HepG2 (cell line): ENCODE measurements around the gene MCU. TPM values are rescaled to one million over a fixed set of nuclear protein-coding genes. Genes with fewer than 3 reads are reported as not detected.
"Not testable (repeated sequence)": the region's sequence is repeated elsewhere in the genome, so short reads cannot be mapped to it uniquely, and the experiment has no call there.

Experiments
- ATAC-seq: fragments of 200-7000 bp; cut with Tn5 transposase; 3 replicates; pipeline ENCODE4 v1.9.1; 2020; ENCODE audit warnings: mild to moderate bottlenecking, moderate library complexity
- BruUV-seq: library from RNA; stranded (reverse); fragments of 400-500 nt; replicated peaks from 2 replicates; lab custom pipeline; 2021; lab: Mats Ljungman, UMichigan
- CTCF ChIA-PET: fragments of 300-600 bp; formaldehyde crosslinking; extraction: SDS; loops from one replicate; lab custom pipeline; 2021; ENCODE audit warnings: low total read pairs, inconsistent platforms, low intra/inter-chr PET ratio; lab: Yijun Ruan, JAX
- POLR2A ChIA-PET: fragments of 350-600 bp; sonication (Branson Sonifier 250); formaldehyde crosslinking; loops from one replicate; lab custom pipeline; 2020; ENCODE audit warnings: antibody characterized with exemption, inconsistent platforms; lab: Yijun Ruan, JAX
- DNase-seq: peaks from one replicate; pipeline ENCODE4 v3.0.0-alpha.2; 2015; ENCODE audit warnings: low spot score
- FAIRE-seq: peaks from 3 replicates; lab custom pipeline; 2011; peaks lifted over from hg19 to GRCh38; lab: Jason Lieb, UNC
- H2AFZ ChIP-seq: one replicate; pipeline ENCODE4 v1.6.1; 2011; ENCODE audit warnings: low read length, inconsistent platforms
- H3K27ac ChIP-seq: fragments of 300-600 bp; 3 replicates; pipeline ENCODE4 v1.8.0; 2011; ENCODE audit warnings: mixed run types, mild to moderate bottlenecking, mixed read lengths, low read length, inconsistent platforms; ENCODE audit not compliant: insufficient read depth; ENCODE audit errors: extremely low read length
- H3K27me3 ChIP-seq, 2 experiments: fragments of 200-600 bp in 1 of 2; 2 replicates in 1 of 2; 3 replicates in 1 of 2; pipeline versions ENCODE4 v1.6.0 to v1.8.0; 2011; ENCODE audit warnings: low read length in 2 of 2, mild to moderate bottlenecking in 2 of 2, moderate library complexity in 2 of 2, inconsistent platforms in 1 of 2; ENCODE audit not compliant: insufficient read depth in 2 of 2, control insufficient read depth in 1 of 2
- H3K36me3 ChIP-seq, 2 experiments: fragments of 200-600 bp in 1 of 2; replicated peaks in 1 of 2; 2 replicates in 1 of 2; 3 replicates in 1 of 2; pipeline versions ENCODE4 v1.5.1 to v1.8.0; 2011; ENCODE audit warnings: low read length in 2 of 2, inconsistent platforms in 1 of 2; ENCODE audit not compliant: insufficient read depth in 2 of 2, control insufficient read depth in 1 of 2
- H3K4me1 ChIP-seq: 2 replicates; pipeline ENCODE4 v1.5.1; 2012; ENCODE audit warnings: low read length, inconsistent platforms; ENCODE audit not compliant: insufficient read depth
- H3K4me2 ChIP-seq: 2 replicates; pipeline ENCODE4 v1.6.0; 2011; ENCODE audit warnings: low read depth, low read length, inconsistent platforms
- H3K4me3 ChIP-seq, 3 experiments: fragments of 200-600 bp in 1 of 3; sonication (generic), shearing (Covaris generic) in 1 of 3; replicated peaks in 1 of 3; 2 replicates each; pipeline ENCODE4 v1.5.1; 2011 to 2016; ENCODE audit warnings: low read length in 3 of 3, inconsistent platforms in 2 of 3, low read depth in 2 of 3, mild to moderate bottlenecking in 2 of 3, control low read depth in 1 of 3, mixed read lengths in 1 of 3; ENCODE audit not compliant: insufficient read depth in 1 of 3
- H3K79me2 ChIP-seq: one replicate; pipeline ENCODE4 v1.6.1; 2011; ENCODE audit warnings: low read length, inconsistent platforms; ENCODE audit not compliant: insufficient read depth
- H3K9ac ChIP-seq: 2 replicates; pipeline ENCODE4 v1.6.0; 2011; ENCODE audit warnings: mild to moderate bottlenecking, low read depth, low read length, inconsistent platforms; ENCODE audit not compliant: insufficient read depth
- H3K9me3 ChIP-seq: 2 replicates; pipeline ENCODE4 v1.5.1; 2012; ENCODE audit warnings: mild to moderate bottlenecking, low read length
- H4K20me1 ChIP-seq: 2 replicates; pipeline ENCODE4 v1.6.0; 2011; ENCODE audit warnings: inconsistent platforms, mild to moderate bottlenecking, low read length, moderate library complexity; ENCODE audit not compliant: insufficient read depth
- AKAP8 ChIP-seq: sonication (generic); formaldehyde crosslinking; IDR thresholded peaks from 2 replicates; pipeline ENCODE4 v1.5.1; 2020; ENCODE audit warnings: mild to moderate bottlenecking, missing genetic modification reagents
- ETV5 ChIP-seq: IDR thresholded peaks from 2 replicates; pipeline ENCODE4 v1.6.1; 2018; ENCODE audit warnings: missing biosample characterization, missing genetic modification reagents, inconsistent platforms, borderline replicate concordance
- KLF16 ChIP-seq, 2 experiments: sonication (generic) in 1 of 2; formaldehyde crosslinking in 1 of 2; IDR thresholded peaks; 2 replicates each; pipeline versions ENCODE4 v1.6.1 to v1.8.0; 2016 to 2023; ENCODE audit warnings: missing genetic modification reagents in 2 of 2, missing compliant biosample characterization in 1 of 2
- MXD3 ChIP-seq: IDR thresholded peaks from 2 replicates; pipeline ENCODE4 v1.6.1; 2016; ENCODE audit warnings: mild to moderate bottlenecking, missing biosample characterization, missing genetic modification reagents
- NR2F6 ChIP-seq, 2 experiments: IDR thresholded peaks; 2 replicates each; pipeline ENCODE4 v1.6.1; 2016; ENCODE audit warnings: antibody characterized with exemption in 1 of 2, mild to moderate bottlenecking in 1 of 2
- SOX5 ChIP-seq: IDR thresholded peaks from 2 replicates; pipeline ENCODE4 v1.6.1; 2016; ENCODE audit warnings: borderline replicate concordance
- SOX6 ChIP-seq, 2 experiments: fragments of 450-650 bp in 1 of 2; sonication (generic) in 1 of 2; formaldehyde crosslinking in 1 of 2; IDR thresholded peaks; 2 replicates each; pipeline versions ENCODE4 v1.4.0 to v1.6.1; 2017 to 2020; ENCODE audit warnings: antibody characterized with exemption in 1 of 2, mild to moderate bottlenecking in 1 of 2, missing genetic modification reagents in 1 of 2
- SP140L ChIP-seq: sonication (generic); formaldehyde crosslinking; IDR thresholded peaks from 2 replicates; pipeline ENCODE4 v1.4.0; 2020; ENCODE audit warnings: missing genetic modification reagents, borderline replicate concordance
- SP5 ChIP-seq: IDR thresholded peaks from 2 replicates; pipeline ENCODE4 v1.6.1; 2016; ENCODE audit warnings: low read depth, borderline replicate concordance
- ZFYVE20 ChIP-seq: sonication (generic); formaldehyde crosslinking; IDR thresholded peaks from 2 replicates; pipeline ENCODE4 v1.8.0; 2023; ENCODE audit warnings: low read depth, mild to moderate bottlenecking, moderate library complexity, missing genetic modification reagents, borderline replicate concordance
- ZMYM4 ChIP-seq: sonication (generic); formaldehyde crosslinking; IDR thresholded peaks from 2 replicates; pipeline ENCODE4 v1.8.1; 2023; ENCODE audit warnings: mild to moderate bottlenecking, missing genetic modification reagents
- ZNF124 ChIP-seq: sonication (generic); formaldehyde crosslinking; IDR thresholded peaks from 2 replicates; pipeline ENCODE4 v1.4.0; 2020; ENCODE audit warnings: missing genetic modification reagents
- ZNF264 ChIP-seq: sonication (generic); formaldehyde crosslinking; IDR thresholded peaks from 2 replicates; pipeline ENCODE4 v1.4.0; 2020; ENCODE audit warnings: missing genetic modification reagents
- WGBS: methylation state at CpG from one replicate; pipeline ENCODE4 v1.1.6; 2017; ENCODE audit warnings: low lambda C conversion rate; 5-methylcytosine and 5-hydroxymethylcytosine counted together
- in situ Hi-C: cut with HindIII; loops from 2 replicates; pipeline ENCODE4 v1.10.0; 2017; ENCODE audit warnings: low pct_unique_long_range_greater_than_20kb; ENCODE audit not compliant: extremely low pct_ligation_motif_present
- intact Hi-C: fragments of 100-400 bp; cut with micrococcal nuclease; formaldehyde crosslinking; loops from one replicate; pipeline ENCODE4 v1.10.0; 2022; ENCODE audit not compliant: unreplicated experiment
- polyA plus RNA-seq, 8 experiments: library from polyadenylated mRNA; depleted of rRNA in 3 of 8; stranded (reverse) in 7 of 8; unstranded in 1 of 8; fragments of >200 nt; fragmentation: Illumina TruSeq in 4 of 8; extraction: Trizol in 4 of 8; gene quantifications; 2 replicates each; pipeline versions ENCODE4 v1.2.1 to v1.2.3, GENCODE V29; 2011 to 2016; ENCODE audit warnings: low read depth in 4 of 8, missing spikeins in 1 of 8, mixed read lengths in 1 of 8; ENCODE audit not compliant: insufficient read depth in 1 of 8
- total RNA-seq, 5 experiments: library from RNA; depleted of rRNA; stranded (reverse); fragments of >200 nt; fragmentation: Illumina TruSeq; extraction: Trizol; gene quantifications; 2 replicates each; pipeline ENCODE4 v1.2.3, GENCODE V29; 2016; ENCODE audit warnings: low read depth in 1 of 5
- TF ChIP-seq, protein P1 (sequence below): sonication (generic); formaldehyde crosslinking; IDR thresholded peaks from 2 replicates; pipeline ENCODE4 v1.8.0; 2022; ENCODE audit warnings: low read depth, missing genetic modification reagents
- TF ChIP-seq, protein P2 (sequence below): sonication (generic); formaldehyde crosslinking; IDR thresholded peaks from 2 replicates; pipeline ENCODE4 v1.8.1; 2023; ENCODE audit warnings: mild to moderate bottlenecking, inconsistent platforms, moderate library complexity, missing genetic modification reagents, borderline replicate concordance

MCU gene
- total and polyA plus RNA-seq, 2 of the 13 experiments (the other 11 are each of a cell fraction or from before 2014, with no cell fraction given) = 25.9 to 64.5 TPM

DNA sequence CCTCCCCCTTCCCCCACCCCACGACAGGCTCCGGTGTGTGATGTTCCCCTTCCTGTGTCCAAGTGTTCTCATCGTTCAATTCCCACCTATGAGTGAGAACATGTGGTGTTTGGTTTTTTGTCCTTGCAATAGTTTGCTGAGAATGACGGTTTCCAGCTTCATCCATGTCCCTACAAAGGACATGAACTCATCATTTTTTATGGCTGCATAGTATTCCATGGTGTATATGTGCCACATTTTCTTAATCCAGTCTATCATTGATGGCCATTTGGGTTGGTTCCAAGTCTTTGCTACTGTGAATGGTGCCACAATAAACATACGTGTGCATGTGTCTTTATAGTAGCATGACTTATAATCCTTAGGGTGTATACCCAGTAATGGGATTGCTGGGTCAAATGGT lies 17.8 kb upstream of the MCU start:
- DNase-seq, H3K4me3 ChIP-seq, intact Hi-C loops, H3K9me3 ChIP-seq, H3K4me1 ChIP-seq, H4K20me1 ChIP-seq, H3K27me3 ChIP-seq, H3K9ac ChIP-seq, FAIRE-seq, in situ Hi-C loops, BruUV-seq, H3K4me2 ChIP-seq, H2AFZ ChIP-seq, H3K79me2 ChIP-seq, CTCF ChIA-PET, POLR2A ChIA-PET, H3K27ac ChIP-seq, ATAC-seq, H3K36me3 ChIP-seq: not testable (repeated sequence)
- 65% methylated on average over 5 of the region's 5 CpGs for WGBS

DNA sequence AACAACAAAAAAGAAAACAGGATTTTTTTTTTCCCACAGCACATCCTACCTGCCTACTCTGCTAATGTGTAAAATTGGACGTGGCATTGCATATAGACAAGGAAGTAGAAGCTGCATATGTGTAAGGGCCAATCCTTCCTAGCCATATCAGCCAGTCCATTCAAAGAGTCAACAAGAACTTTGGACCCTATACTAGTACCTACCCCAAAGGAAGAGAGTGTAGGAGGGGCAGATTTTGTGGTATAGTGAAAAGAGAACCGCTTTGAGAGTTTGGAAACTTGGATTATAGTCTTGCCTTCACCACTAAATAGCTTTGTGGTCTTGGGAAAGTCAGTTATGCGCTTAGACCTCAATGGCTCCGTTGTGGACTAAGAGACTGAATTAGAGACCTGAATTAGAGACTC lies 12.1 kb upstream of the MCU start:
- in situ Hi-C loops (no loop called here), intact Hi-C loops (no loop called here)
- H3K27ac ChIP-seq = peak overlapping the region; percentile 53
- BruUV-seq = no TSS peak
- no peaks in the 10 kb centered on the region for H3K27me3 ChIP-seq
- H3K79me2 ChIP-seq = no peaks in the 10 kb centered on the region
- peak; percentile 89 for DNase-seq
- peak overlapping the region; percentile 70 for H2AFZ ChIP-seq
- ChIA-PET POLR2A (interaction anchor here (1.5 to 4.1 kb wide), 7 partner anchors 9 to 55 kb away, joined by 3 to 25 read pairs (median 4); partner anchors contain the start of gene MCU), CTCF (no interaction called here)
- 12% methylated on average over 4 of the region's 4 CpGs for WGBS
- H3K36me3 ChIP-seq = no peaks in the 10 kb centered on the region
- peak; percentile 91 for FAIRE-seq
- H3K4me3 ChIP-seq = peak overlapping the region; percentile 23 to 50 (median 42); a peak in 5 of 6 replicates
- peak overlapping the region; percentile 70 for H3K4me2 ChIP-seq
- H3K4me1 ChIP-seq = peaks cover 29% of the 10 kb centered on the region
- H3K9ac ChIP-seq = peak overlapping the region; percentile 47
- no peaks in the 10 kb centered on the region for H3K9me3 ChIP-seq
- H4K20me1 ChIP-seq = no peaks in the 10 kb centered on the region
- peak; percentile 95 for ATAC-seq
- TF ChIP-seq NR2F6 (IDR thresholded peaks at IDR 0.05) (no peak), NR2F6 (CRISPR knock-in tag; IDR thresholded peaks at IDR 0.05) (peak; percentile 36; the same call in 1 of the 2 replicates), SP5 (CRISPR knock-in tag) (peak; percentile 52; the same call in 1 of the 2 replicates), AKAP8 (CRISPR knock-in tag) (no peak), SOX6 (IDR thresholded peaks at IDR 0.05) (no peak), SOX6 (CRISPR knock-in tag; IDR thresholded peaks at IDR 0.05) (peak; percentile 22; the same call in 1 of the 2 replicates), ZMYM4 (0 out of 2 replicates have a peak, but pooled peaks have one; percentile 16), ETV5 (peak; percentile 23; the same call in 1 of the 2 replicates), ZNF264 (CRISPR knock-in tag) (0 out of 2 replicates have a peak, but pooled peaks have one; percentile 28), MXD3 (CRISPR knock-in tag) (no peak), SP140L (CRISPR knock-in tag) (0 out of 2 replicates have a peak, but pooled peaks have one; percentile 47), SOX5 (CRISPR knock-in tag) (peak; percentile 34; the same call in 1 of the 2 replicates), ZFYVE20 (CRISPR knock-in tag) (no peak), ZNF124 (CRISPR knock-in tag) (peak; percentile 65; the same call in 1 of the 2 replicates), KLF16 (CRISPR knock-in tag; IDR thresholded peaks at IDR 0.05) (0 out of 4 replicates have a peak, but pooled peaks of 1 of the 2 experiments have one; percentile 31)
- TF ChIP-seq, protein P1, sequence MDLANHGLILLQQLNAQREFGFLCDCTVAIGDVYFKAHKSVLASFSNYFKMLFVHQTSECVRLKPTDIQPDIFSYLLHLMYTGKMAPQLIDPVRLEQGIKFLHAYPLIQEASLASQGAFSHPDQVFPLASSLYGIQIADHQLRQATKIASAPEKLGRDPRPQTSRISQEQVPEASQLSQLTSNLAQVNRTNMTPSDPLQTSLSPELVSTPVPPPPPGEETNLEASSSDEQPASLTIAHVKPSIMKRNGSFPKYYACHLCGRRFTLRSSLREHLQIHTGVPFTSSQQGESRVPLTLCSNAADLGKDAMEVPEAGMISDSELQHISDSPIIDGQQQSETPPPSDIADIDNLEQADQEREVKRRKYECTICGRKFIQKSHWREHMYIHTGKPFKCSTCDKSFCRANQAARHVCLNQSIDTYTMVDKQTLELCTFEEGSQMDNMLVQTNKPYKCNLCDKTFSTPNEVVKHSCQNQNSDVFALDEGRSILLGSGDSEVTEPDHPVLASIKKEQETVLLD (CRISPR knock-in tag) = no peak
- TF ChIP-seq, protein P2, sequence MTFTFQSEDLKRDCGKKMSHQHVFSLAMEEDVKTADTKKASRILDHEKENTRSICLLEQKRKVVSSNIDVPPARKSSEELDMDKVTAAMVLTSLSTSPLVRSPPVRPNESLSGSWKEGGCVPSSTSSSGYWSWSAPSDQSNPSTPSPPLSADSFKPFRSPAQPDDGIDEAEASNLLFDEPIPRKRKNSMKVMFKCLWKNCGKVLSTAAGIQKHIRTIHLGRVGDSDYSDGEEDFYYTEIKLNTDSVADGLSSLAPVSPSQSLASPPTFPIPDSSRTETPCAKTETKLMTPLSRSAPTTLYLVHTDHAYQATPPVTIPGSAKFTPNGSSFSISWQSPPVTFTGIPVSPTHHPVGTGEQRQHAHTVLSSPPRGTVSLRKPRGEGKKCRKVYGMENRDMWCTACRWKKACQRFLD (CRISPR knock-in tag) = no peak
